Cardiac muscle cell (in vitro differentiated cells and primary cell): ENCODE results near the gene TRIM45. TPM values are rescaled to one million over a fixed set of nuclear protein-coding genes. Genes with fewer than 3 reads are reported as not detected.
A peak's percentile ranks its signal among the peaks of the same experiment; 100 is the strongest.

Source experiments
- DNase-seq, 2 donors: peaks; one replicate each; pipeline versions ENCODE4 v3.0.0 to v3.0.0-alpha.2; 2010 to 2017; ENCODE audit warnings: low read depth in 1 of 2, low spot score in 1 of 2
- H3K27ac ChIP-seq: fragments of 200-600 bp; sonication (generic); 2 replicates; pipeline ENCODE4 v1.5.1; 2016
- H3K27me3 ChIP-seq: fragments of 200-600 bp; sonication (generic); 2 replicates; pipeline ENCODE4 v1.6.0; 2016; ENCODE audit warnings: control low read depth
- H3K36me3 ChIP-seq: fragments of 200-600 bp; sonication (generic); 2 replicates; pipeline ENCODE4 v1.5.1; 2016; ENCODE audit warnings: control low read depth
- H3K4me1 ChIP-seq: fragments of 200-600 bp; sonication (generic); 2 replicates; pipeline ENCODE4 v1.8.1; 2017; ENCODE audit warnings: low read depth, mild to moderate bottlenecking, mixed run types
- H3K4me3 ChIP-seq: fragments of 200-600 bp; sonication (generic); 2 replicates; pipeline ENCODE4 v1.5.1; 2016; ENCODE audit warnings: mild to moderate bottlenecking
- H3K9me3 ChIP-seq: fragments of 200-600 bp; sonication (generic); 2 replicates; pipeline ENCODE4 v1.5.1; 2017; ENCODE audit warnings: low read depth, mild to moderate bottlenecking, control low read depth
- polyA plus RNA-seq: library from polyadenylated mRNA; unstranded; fragments of >200 nt; fragmentation: Nextera tagmentation; extraction: Ambion mirVana; gene quantifications from 2 replicates; pipeline ENCODE4 v1.2.1, GENCODE V29; 2016
- total RNA-seq: library from RNA; depleted of rRNA; stranded (reverse); fragments of >200 nt; gene quantifications from 2 replicates; pipeline ENCODE4 v1.2.3, GENCODE V29; 2016
- TF ChIP-seq, protein P1 (sequence below): IDR thresholded peaks from 2 replicates; pipeline ENCODE4 v1.5.1; 2012; ENCODE audit warnings: low read depth, mild to moderate bottlenecking, low read length

TRIM45 gene
- total and polyA plus RNA-seq, 2 experiments from 2014 or later: 17.2 to 21.5 TPM

DNA sequence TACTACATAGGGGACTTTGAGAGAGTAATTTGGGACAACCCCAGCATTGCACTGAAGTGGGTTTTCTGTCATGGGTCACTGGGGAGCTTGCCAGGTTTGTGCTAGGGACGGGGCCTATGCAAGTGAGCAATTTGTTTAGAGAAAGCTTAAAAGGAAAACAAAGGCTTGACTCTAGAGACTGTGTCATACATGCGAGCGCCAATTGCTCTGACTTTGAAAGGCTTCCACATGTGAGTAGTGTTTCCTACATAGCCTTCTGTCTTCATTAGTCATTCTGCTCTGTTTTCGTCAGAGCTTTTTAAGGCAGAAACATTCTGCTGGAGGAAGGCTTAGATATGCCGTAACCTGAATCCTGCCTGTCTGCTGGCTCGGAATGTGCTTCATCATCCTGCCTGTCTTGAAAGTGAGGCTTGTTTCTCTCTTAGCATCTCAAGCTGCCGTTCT lies 28.4 kb downstream of the TRIM45 start:
- no peaks in the 10 kb centered on the region for H3K36me3 ChIP-seq
- TF ChIP-seq, protein P1, sequence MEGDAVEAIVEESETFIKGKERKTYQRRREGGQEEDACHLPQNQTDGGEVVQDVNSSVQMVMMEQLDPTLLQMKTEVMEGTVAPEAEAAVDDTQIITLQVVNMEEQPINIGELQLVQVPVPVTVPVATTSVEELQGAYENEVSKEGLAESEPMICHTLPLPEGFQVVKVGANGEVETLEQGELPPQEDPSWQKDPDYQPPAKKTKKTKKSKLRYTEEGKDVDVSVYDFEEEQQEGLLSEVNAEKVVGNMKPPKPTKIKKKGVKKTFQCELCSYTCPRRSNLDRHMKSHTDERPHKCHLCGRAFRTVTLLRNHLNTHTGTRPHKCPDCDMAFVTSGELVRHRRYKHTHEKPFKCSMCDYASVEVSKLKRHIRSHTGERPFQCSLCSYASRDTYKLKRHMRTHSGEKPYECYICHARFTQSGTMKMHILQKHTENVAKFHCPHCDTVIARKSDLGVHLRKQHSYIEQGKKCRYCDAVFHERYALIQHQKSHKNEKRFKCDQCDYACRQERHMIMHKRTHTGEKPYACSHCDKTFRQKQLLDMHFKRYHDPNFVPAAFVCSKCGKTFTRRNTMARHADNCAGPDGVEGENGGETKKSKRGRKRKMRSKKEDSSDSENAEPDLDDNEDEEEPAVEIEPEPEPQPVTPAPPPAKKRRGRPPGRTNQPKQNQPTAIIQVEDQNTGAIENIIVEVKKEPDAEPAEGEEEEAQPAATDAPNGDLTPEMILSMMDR: no peak
- DNase-seq: peak; percentile 51 to 96
- peaks cover 34% of the 10 kb centered on the region for H3K4me1 ChIP-seq
- no peaks in the 10 kb centered on the region for H3K9me3 ChIP-seq
- H3K27ac ChIP-seq: peak overlapping the region; percentile 86
- no peaks in the 10 kb centered on the region for H3K27me3 ChIP-seq
- no peak overlapping the region for H3K4me3 ChIP-seq

DNA sequence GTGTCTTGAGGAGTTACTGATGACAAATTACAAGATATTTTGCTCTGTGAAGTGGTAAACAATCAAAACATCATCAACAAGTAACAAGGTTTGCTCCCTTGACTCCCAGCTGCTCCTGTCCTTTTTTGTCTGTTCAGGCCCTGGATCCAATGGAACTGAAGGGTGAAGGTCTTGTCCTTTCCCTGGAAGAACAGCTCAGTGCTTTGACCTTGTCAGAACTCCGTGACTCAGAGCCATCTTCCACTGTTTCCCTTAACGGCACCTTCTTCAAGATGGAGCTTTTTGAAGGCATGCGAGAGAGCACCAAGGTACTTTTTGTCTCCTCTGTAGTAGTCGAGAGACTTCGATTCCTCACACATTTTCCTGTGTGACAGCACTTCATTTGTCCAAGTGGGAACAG lies 29.0 kb downstream of the TRIM45 start:
- H3K27me3 ChIP-seq: no peaks in the 10 kb centered on the region
- peaks cover 29% of the 10 kb centered on the region for H3K4me1 ChIP-seq
- no peak overlapping the region for H3K4me3 ChIP-seq
- TF ChIP-seq, protein P1: no peak
- H3K27ac ChIP-seq: peak overlapping the region; percentile 86
- H3K36me3 ChIP-seq: no peaks in the 10 kb centered on the region
- DNase-seq: peak in 1 of 2 donors; percentile 15
- no peaks in the 10 kb centered on the region for H3K9me3 ChIP-seq

DNA sequence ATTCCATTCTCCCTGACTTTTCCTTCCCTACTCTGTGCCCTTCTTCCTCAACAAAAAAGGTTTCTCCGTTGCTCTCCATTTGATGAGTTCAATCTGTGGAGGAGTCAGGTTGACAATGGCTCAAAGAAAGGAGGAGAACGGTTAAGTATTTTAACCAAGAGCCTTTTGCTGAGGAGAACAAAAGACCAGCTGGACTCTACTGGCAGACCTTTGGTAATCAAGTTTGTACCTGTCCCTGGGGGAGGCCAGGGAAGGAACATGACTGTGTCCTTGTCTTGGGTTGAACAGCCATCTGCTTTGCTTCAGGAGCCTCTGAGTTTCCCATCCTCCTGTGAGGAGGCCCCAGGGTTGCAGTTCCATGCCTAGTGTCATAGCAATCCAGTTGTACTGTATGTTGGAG lies 31.6 kb downstream of the TRIM45 start:
- no peaks in the 10 kb centered on the region for H3K27me3 ChIP-seq
- TF ChIP-seq, protein P1: no peak
- no peaks in the 10 kb centered on the region for H3K36me3 ChIP-seq
- H3K4me1 ChIP-seq: peaks cover 23% of the 10 kb centered on the region
- no peak overlapping the region for H3K4me3 ChIP-seq
- no peak overlapping the region for H3K27ac ChIP-seq
- DNase-seq: no peak
- no peaks in the 10 kb centered on the region for H3K9me3 ChIP-seq

DNA sequence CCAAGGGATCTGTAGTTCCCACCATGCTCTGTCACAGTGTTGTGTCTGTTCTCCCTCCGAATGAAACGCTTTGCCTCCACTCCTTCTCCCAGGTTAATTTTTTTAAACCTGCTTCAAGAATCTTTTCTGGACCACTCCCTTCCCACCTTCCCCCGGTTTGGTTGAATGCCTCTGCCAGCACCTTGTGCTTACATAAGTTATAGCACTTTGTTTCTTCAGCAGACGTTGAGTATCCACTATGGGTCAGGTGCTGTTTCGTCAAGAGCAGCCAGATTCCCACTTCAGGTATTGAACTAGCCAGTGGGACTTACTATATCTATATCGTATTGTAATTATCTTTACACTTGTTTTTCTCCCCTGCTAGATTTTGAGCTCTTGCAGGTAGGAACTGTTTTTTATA lies 33.9 kb downstream of the TRIM45 start:
- no peak for DNase-seq
- no peak overlapping the region for H3K4me3 ChIP-seq
- no peak overlapping the region for H3K27ac ChIP-seq
- no peaks in the 10 kb centered on the region for H3K36me3 ChIP-seq
- H3K4me1 ChIP-seq: peaks cover 4% of the 10 kb centered on the region
- H3K9me3 ChIP-seq: no peaks in the 10 kb centered on the region
- H3K27me3 ChIP-seq: no peaks in the 10 kb centered on the region
- TF ChIP-seq, protein P1: no peak

DNA sequence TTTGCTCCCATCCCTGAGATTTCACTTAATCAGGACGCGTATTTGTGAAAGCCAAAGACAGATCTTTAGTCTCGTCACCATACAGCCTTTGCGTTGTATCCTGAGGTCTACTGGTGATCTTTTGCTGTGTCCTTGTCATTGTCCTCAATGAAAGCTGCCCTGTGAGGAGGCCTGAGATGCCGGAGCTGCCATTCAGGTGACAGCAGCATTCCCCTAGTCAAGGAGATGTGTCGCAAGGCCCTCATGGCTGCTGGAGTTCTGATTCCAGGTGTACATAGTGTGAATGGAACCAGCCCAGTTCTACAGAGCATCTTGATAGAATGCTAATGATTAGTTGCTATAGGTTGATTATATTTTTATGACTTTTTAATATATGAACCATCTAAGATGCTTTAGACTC lies 37.3 kb downstream of the TRIM45 start:
- DNase-seq: no peak
- no peak overlapping the region for H3K4me3 ChIP-seq
- no peaks in the 10 kb centered on the region for H3K4me1 ChIP-seq
- no peaks in the 10 kb centered on the region for H3K27me3 ChIP-seq
- no peak overlapping the region for H3K27ac ChIP-seq
- no peaks in the 10 kb centered on the region for H3K36me3 ChIP-seq
- TF ChIP-seq, protein P1: no peak
- no peaks in the 10 kb centered on the region for H3K9me3 ChIP-seq

DNA sequence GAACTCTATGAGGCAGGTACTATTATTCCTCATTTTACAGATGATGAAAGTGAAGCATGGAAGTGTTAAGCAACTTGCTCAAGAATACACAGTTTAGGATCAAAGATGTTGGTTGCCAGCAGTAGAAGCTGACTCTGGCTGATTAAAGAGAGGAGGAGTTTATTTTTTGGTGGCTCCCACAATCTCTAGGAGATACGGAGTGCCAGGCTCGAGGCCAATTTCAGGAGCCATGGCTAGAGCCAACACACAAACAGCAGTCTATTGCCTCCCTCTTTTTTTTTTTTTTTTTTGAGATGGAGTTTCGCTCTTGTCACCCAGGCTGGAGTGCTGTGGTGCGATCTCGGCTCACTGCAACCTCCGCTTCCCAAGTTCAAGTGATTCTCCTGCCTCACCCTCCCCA lies 41.8 kb downstream of the TRIM45 start:
- Histone ChIP-seq H3K9me3 (no peaks in the 10 kb centered on the region), H3K36me3 (no peaks in the 10 kb centered on the region), H3K27me3 (no peaks in the 10 kb centered on the region), H3K4me1 (peaks cover 9% of the 10 kb centered on the region), H3K4me3 (no peak overlapping the region), H3K27ac (no peak overlapping the region)
- TF ChIP-seq, protein P1: no peak
- no peak for DNase-seq
